Measurements from ENCODE around the gene PRKCSH.

DNA sequence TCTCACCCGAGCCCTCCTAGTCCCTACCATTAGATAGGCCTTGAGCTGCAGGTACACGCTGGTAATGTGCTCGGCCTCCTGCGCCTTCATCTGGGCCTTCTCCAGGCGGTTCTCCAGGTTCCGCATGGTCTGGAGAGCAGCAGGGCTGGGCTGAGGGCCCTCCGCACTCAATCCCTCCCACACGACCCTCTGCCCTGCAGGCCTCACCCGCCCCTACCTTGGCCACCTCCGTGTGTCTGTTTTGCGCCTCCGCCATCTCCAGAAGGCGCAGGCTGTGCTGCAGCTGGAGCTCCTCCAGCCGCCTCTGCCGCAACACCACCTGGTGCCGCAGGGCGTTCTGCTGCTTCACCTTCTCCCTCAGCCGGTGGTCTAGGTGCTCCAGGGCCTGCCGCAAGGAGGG, 8.8 kb upstream of the PRKCSH start:
- TF ChIP-seq CEBPB (IDR thresholded peaks at IDR 0.05; ENCODE audit: borderline replicate concordance in 1 of 2, low read depth in 2 of 2, low read length in 2 of 2) (no peak), CHD2 (IDR thresholded peaks at IDR 0.05; ENCODE audit: borderline replicate concordance, low read depth, low read length) (no peak), CHD1 (IDR thresholded peaks at IDR 0.05; ENCODE audit: low read depth, low read length) (no peak), SPI1 (IDR thresholded peaks at IDR 0.05; ENCODE audit: borderline replicate concordance, insufficient read depth, low read depth, low read length) (no peak), CREM (IDR thresholded peaks at IDR 0.05; ENCODE audit: low read depth) (no peak), POU2F2 (IDR thresholded peaks at IDR 0.05; ENCODE audit: borderline replicate concordance, low read depth, low read length) (no peak), EP300 (IDR thresholded peaks at IDR 0.05; ENCODE audit: borderline replicate concordance in 1 of 2, control insufficient read depth in 1 of 2, low read depth in 2 of 2, low read length in 2 of 2) (no peak), TAF1 (IDR thresholded peaks at IDR 0.05; ENCODE audit: borderline replicate concordance, low read depth, low read length) (no peak), MYC (IDR thresholded peaks at IDR 0.05; ENCODE audit: insufficient read depth, insufficient read length, insufficient replicate concordance, low read length, severe bottlenecking) (no peak)
- TF ChIP-seq, protein P1, sequence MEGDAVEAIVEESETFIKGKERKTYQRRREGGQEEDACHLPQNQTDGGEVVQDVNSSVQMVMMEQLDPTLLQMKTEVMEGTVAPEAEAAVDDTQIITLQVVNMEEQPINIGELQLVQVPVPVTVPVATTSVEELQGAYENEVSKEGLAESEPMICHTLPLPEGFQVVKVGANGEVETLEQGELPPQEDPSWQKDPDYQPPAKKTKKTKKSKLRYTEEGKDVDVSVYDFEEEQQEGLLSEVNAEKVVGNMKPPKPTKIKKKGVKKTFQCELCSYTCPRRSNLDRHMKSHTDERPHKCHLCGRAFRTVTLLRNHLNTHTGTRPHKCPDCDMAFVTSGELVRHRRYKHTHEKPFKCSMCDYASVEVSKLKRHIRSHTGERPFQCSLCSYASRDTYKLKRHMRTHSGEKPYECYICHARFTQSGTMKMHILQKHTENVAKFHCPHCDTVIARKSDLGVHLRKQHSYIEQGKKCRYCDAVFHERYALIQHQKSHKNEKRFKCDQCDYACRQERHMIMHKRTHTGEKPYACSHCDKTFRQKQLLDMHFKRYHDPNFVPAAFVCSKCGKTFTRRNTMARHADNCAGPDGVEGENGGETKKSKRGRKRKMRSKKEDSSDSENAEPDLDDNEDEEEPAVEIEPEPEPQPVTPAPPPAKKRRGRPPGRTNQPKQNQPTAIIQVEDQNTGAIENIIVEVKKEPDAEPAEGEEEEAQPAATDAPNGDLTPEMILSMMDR (IDR thresholded peaks at IDR 0.05 in 2 of 3, conservative IDR thresholded peaks at IDR 0.05 in 1 of 3; ENCODE audit: control insufficient read depth in 2 of 3, extremely low read depth in 1 of 3, insufficient read depth in 1 of 3, low read depth in 3 of 3, low read length in 3 of 3) = no peak

Data from GM12878 (cell line).